CD14-positive monocyte (primary cell): Measurements from ENCODE around the gene GSTK1. TPM values are rescaled to one million over a fixed set of nuclear protein-coding genes. Genes with fewer than 3 reads are reported as not detected.

Experiments used
- DNase-seq, 3 donors: peaks; one replicate each; pipeline ENCODE4 v3.0.0-alpha.2; 2011 to 2022
- H2AFZ ChIP-seq: 2 replicates; pipeline ENCODE4 v1.6.0; 2012; ENCODE audit warnings: mild to moderate bottlenecking, low read depth, low read length, inconsistent platforms; ENCODE audit not compliant: insufficient read depth, poor library complexity, severe bottlenecking
- H3K27ac ChIP-seq, 2 donors: 1 replicate in 1 of 2; 2 replicates in 1 of 2; pipeline ENCODE4 v1.5.1; 2012 to 2013; ENCODE audit warnings: low read length in 2 of 2, control low read depth in 1 of 2, inconsistent platforms in 1 of 2, low read depth in 1 of 2, mild to moderate bottlenecking in 1 of 2
- H3K27me3 ChIP-seq, 2 donors: one replicate each; pipeline versions ENCODE4 v1.6.0 to v1.6.1; 2011 to 2013; ENCODE audit warnings: low read length in 2 of 2; ENCODE audit not compliant: control insufficient read depth in 2 of 2, insufficient read depth in 2 of 2
- H3K36me3 ChIP-seq, 2 donors: replicated peaks in 1 of 2; 1 replicate in 1 of 2; 2 replicates in 1 of 2; pipeline versions ENCODE4 v1.5.1 to v1.6.1; 2012 to 2013; ENCODE audit warnings: low read length in 2 of 2, control low read depth in 1 of 2, inconsistent platforms in 1 of 2, mild to moderate bottlenecking in 1 of 2; ENCODE audit not compliant: insufficient read depth in 2 of 2, control insufficient read depth in 1 of 2
- H3K4me1 ChIP-seq, 2 donors: 1 replicate in 1 of 2; 2 replicates in 1 of 2; pipeline versions ENCODE4 v1.5.1 to v1.6.1; 2012 to 2013; ENCODE audit warnings: low read length in 2 of 2, control low read depth in 1 of 2, inconsistent platforms in 1 of 2, mild to moderate bottlenecking in 1 of 2, moderate library complexity in 1 of 2; ENCODE audit not compliant: insufficient read depth in 2 of 2, control insufficient read depth in 1 of 2
- H3K4me2 ChIP-seq: replicated peaks from 2 replicates; pipeline ENCODE3; 2012; ENCODE audit warnings: low read length, moderate library complexity, mild to moderate bottlenecking; ENCODE audit not compliant: poor library complexity, severe bottlenecking; ENCODE audit errors: extremely low read depth
- H3K4me3 ChIP-seq, 3 experiments: fragments of 200-600 bp in 1 of 3; sonication (generic) in 1 of 3; replicated peaks in 1 of 3; 1 replicate in 2 of 3; 2 replicates in 1 of 3; pipeline ENCODE4 v1.5.1; 2011 to 2013; ENCODE audit warnings: low read length in 3 of 3, mild to moderate bottlenecking in 3 of 3, control low read depth in 2 of 3, low read depth in 2 of 3, inconsistent platforms in 1 of 3, moderate library complexity in 1 of 3
- H3K79me2 ChIP-seq: 2 replicates; pipeline ENCODE4 v1.6.0; 2012; ENCODE audit warnings: mild to moderate bottlenecking, control low read depth, inconsistent platforms, low read length, moderate library complexity; ENCODE audit not compliant: insufficient read depth
- H3K9ac ChIP-seq: 2 replicates; pipeline ENCODE4 v1.6.0; 2017; ENCODE audit warnings: low read length, mild to moderate bottlenecking; ENCODE audit not compliant: insufficient read depth, poor library complexity, severe bottlenecking
- H3K9me3 ChIP-seq, 2 donors: replicated peaks in 1 of 2; 1 replicate in 1 of 2; 2 replicates in 1 of 2; pipeline versions ENCODE4 v1.5.1 to v1.6.1; 2012 to 2013; ENCODE audit warnings: low read length in 2 of 2, control low read depth in 1 of 2; ENCODE audit not compliant: control insufficient read depth in 1 of 2, insufficient read depth in 1 of 2
- H4K20me1 ChIP-seq: 2 replicates; pipeline ENCODE4 v1.6.0; 2012; ENCODE audit warnings: mild to moderate bottlenecking, low read length, control low read depth, moderate library complexity; ENCODE audit not compliant: insufficient read depth
- H3K27ac Mint-ChIP-seq, 7 donors: one replicate each; pipeline ENCODE4 v1.8.0; 2020; ENCODE audit warnings: mild to moderate bottlenecking in 7 of 7, mixed read lengths in 7 of 7, moderate library complexity in 6 of 7, inconsistent platforms in 2 of 7
- H3K27me3 Mint-ChIP-seq, 3 donors: one replicate each; pipeline ENCODE4 v1.8.0; 2021 to 2022; ENCODE audit warnings: low read depth in 3 of 3, mild to moderate bottlenecking in 3 of 3, mixed read lengths in 3 of 3, moderate library complexity in 3 of 3, inconsistent platforms in 1 of 3
- H3K36me3 Mint-ChIP-seq, 2 donors: one replicate each; pipeline ENCODE4 v1.8.0; 2020; ENCODE audit warnings: mixed read lengths in 2 of 2, inconsistent platforms in 1 of 2, mild to moderate bottlenecking in 1 of 2
- H3K4me1 Mint-ChIP-seq: one replicate; pipeline ENCODE4 v1.8.0; 2020; ENCODE audit warnings: mild to moderate bottlenecking, mixed read lengths
- H3K4me3 Mint-ChIP-seq, 2 donors: one replicate each; pipeline ENCODE4 v1.8.0; 2020; ENCODE audit warnings: mild to moderate bottlenecking in 2 of 2, mixed read lengths in 2 of 2, moderate library complexity in 1 of 2
- H3K9me3 Mint-ChIP-seq, 7 donors: one replicate each; pipeline ENCODE4 v1.8.0; 2020 to 2022; ENCODE audit warnings: mixed read lengths in 7 of 7, mild to moderate bottlenecking in 6 of 7, moderate library complexity in 6 of 7, inconsistent platforms in 2 of 7
- WGBS: methylation state at CpG from one replicate; pipeline ENCODE4 v1.1.5; 2013; ENCODE audit warnings: missing lambda C conversion rate; ENCODE audit not compliant: insufficient coverage; 5-methylcytosine and 5-hydroxymethylcytosine counted together
- intact Hi-C, 2 donors: fragments of 100-400 bp; cut with micrococcal nuclease; formaldehyde crosslinking; loops; one replicate each; pipeline versions ENCODE4 v1.15.0 to v1.15.1; 2023
- polyA plus RNA-seq, 3 donors: library from polyadenylated mRNA; depleted of rRNA in 1 of 3; unstranded in 2 of 3; stranded (reverse) in 1 of 3; fragments of 300-500 nt in 2 of 3; fragments of >200 nt in 1 of 3; fragmentation: Illumina TruSeq in 2 of 3; gene quantifications; 1 replicate in 2 of 3; 2 replicates in 1 of 3; pipeline ENCODE4 v1.2.3, GENCODE V29; 2012 to 2021
- TF ChIP-seq, protein P1 (sequence below): fragments of 200-600 bp; IDR thresholded peaks from one replicate; pipeline ENCODE4 v1.8.0; 2022; ENCODE audit warnings: antibody characterized with exemption, mild to moderate bottlenecking

GSTK1 gene
- polyA plus RNA-seq, 3 donors = 413 to 547 (median 427) TPM

DNA sequence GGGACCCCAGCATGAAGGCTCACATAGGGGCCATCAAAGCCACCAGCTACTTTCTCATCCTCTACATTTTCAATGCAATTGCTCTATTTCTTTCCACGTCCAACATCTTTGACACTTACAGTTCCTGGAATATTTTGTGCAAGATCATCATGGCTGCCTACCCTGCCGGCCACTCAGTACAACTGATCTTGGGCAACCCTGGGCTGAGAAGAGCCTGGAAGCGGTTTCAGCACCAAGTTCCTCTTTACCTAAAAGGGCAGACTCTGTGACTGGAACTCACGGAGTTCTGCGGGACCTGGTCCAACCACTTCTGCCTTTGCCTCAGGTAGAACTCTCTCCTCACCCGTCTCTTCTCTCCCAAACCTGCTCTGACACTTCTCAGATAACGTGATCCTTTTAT is 40.5 kb upstream of the GSTK1 start:
- intact Hi-C loops = no loop called here
- H3K27me3 ChIP-seq = no peaks in the 10 kb centered on the region
- Mint-ChIP-seq H3K27me3 (peaks cover 0 to 6% (median 5%) of the 10 kb centered on the region in 3 donors), H3K4me3 (peak overlapping the region; percentile 26 to 69), H3K27ac (peak overlapping the region; percentile 85 to 95 (median 92)), H3K9me3 (peaks cover 0 to 3% (median 0%) of the 10 kb centered on the region in 7 donors), H3K4me1 (peaks cover 49% of the 10 kb centered on the region), H3K36me3 (peaks cover 0 to 9% of the 10 kb centered on the region in 2 donors)
- no peaks in the 10 kb centered on the region for H3K79me2 ChIP-seq
- peak; percentile 80 to 94 (median 90) for DNase-seq
- H3K27ac ChIP-seq = peak overlapping the region; percentile 58 to 81
- TF ChIP-seq, protein P1, sequence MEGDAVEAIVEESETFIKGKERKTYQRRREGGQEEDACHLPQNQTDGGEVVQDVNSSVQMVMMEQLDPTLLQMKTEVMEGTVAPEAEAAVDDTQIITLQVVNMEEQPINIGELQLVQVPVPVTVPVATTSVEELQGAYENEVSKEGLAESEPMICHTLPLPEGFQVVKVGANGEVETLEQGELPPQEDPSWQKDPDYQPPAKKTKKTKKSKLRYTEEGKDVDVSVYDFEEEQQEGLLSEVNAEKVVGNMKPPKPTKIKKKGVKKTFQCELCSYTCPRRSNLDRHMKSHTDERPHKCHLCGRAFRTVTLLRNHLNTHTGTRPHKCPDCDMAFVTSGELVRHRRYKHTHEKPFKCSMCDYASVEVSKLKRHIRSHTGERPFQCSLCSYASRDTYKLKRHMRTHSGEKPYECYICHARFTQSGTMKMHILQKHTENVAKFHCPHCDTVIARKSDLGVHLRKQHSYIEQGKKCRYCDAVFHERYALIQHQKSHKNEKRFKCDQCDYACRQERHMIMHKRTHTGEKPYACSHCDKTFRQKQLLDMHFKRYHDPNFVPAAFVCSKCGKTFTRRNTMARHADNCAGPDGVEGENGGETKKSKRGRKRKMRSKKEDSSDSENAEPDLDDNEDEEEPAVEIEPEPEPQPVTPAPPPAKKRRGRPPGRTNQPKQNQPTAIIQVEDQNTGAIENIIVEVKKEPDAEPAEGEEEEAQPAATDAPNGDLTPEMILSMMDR = no peak
- no peak overlapping the region for H3K9ac ChIP-seq
- WGBS = 0% methylated on average over 3 of the region's 7 CpGs
- H3K4me3 ChIP-seq = peak overlapping the region in 1 of 3 experiments; percentile 34
- no peaks in the 10 kb centered on the region for H3K36me3 ChIP-seq
- peak overlapping the region; percentile 36 for H3K4me2 ChIP-seq
- no peaks in the 10 kb centered on the region for H3K9me3 ChIP-seq
- peaks cover 30 to 32% of the 10 kb centered on the region in 2 donors for H3K4me1 ChIP-seq
- H4K20me1 ChIP-seq = no peaks in the 10 kb centered on the region
- peak overlapping the region; percentile 66 for H2AFZ ChIP-seq

DNA sequence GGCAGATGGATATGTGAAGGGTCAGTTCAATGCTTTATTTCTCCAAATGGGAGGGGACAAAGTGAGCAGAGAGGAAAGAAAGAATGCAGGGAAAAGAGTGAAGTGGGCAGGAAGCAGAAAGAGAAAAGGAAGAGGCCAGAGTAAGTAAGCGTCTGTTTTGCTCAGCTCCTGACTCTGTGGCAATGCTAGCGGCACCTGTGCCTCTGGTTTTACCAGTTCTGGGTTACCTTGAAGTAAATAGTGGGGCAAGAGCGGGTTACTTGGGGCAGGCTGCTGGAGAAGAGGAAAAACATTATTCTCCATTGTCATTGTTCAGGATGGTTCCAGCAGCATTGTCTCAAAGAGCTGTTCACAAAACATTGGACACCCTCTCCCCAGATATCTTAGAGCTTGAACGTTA is 39.5 kb upstream of the GSTK1 start:
- Histone ChIP-seq H3K79me2 (no peaks in the 10 kb centered on the region), H3K4me3 (no peak overlapping the region), H3K4me2 (no peak overlapping the region), H3K4me1 (peaks cover 40 to 42% of the 10 kb centered on the region in 2 donors), H3K9me3 (no peaks in the 10 kb centered on the region), H2AFZ (no peak overlapping the region), H3K36me3 (no peaks in the 10 kb centered on the region), H3K9ac (no peak overlapping the region), H3K27ac (peak overlapping the region in 1 of 2 donors; percentile 81), H4K20me1 (no peaks in the 10 kb centered on the region), H3K27me3 (no peaks in the 10 kb centered on the region)
- Mint-ChIP-seq H3K27ac (peak overlapping the region in 6 of 7 donors; percentile 1 to 95 (median 92)), H3K4me1 (peaks cover 54% of the 10 kb centered on the region), H3K27me3 (peaks cover 0 to 5% (median 4%) of the 10 kb centered on the region in 3 donors), H3K4me3 (no peak overlapping the region), H3K36me3 (peaks cover 0 to 9% of the 10 kb centered on the region in 2 donors), H3K9me3 (peaks cover 0 to 3% (median 0%) of the 10 kb centered on the region in 7 donors)
- no peak for DNase-seq
- TF ChIP-seq, protein P1 = no peak
- 62% methylated on average over 3 of the region's 4 CpGs for WGBS
- intact Hi-C loops = no loop called here
